Liver (tissue), 3 donors: ENCODE data around the gene PRTFDC1.

ENCODE experiments used
- RAD21 ChIP-seq, 2 donors: IDR thresholded peaks; 2 replicates each; pipeline ENCODE4 v1.6.1; 2016; ENCODE audit warnings: antibody characterized with exemption in 2 of 2, mild to moderate bottlenecking in 2 of 2
- TF ChIP-seq, protein P1 (sequence below): fragments of 150-350 bp; IDR thresholded peaks from 2 replicates; pipeline ENCODE4 v1.5.1; 2017; ENCODE audit warnings: improper control_type of control experiment, low read depth, low read length; ENCODE audit not compliant: missing input control
- donor health status: healthy.
- donor health status: healthy.

DNA sequence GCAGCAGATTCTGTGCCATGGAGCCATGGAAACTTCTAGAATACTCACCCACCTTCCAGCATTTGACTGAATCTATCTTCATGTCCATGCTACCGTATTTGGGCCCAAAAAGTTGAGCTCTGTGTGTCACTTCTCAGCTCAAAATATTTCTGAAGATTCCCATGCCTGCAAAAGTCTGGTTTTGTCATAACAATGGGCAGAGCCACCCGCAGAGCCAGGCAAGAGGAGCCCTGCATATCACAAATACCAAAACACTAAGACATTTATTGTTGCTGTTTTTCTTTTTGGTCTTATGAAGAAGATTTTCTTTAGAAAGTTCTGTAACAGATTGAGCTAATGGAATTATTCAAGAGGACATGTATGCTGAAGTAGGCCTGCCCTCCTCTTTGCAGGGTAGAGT, 68.1 kb downstream of the PRTFDC1 start:
- no peak for TF ChIP-seq RAD21 (IDR thresholded peaks at IDR 0.05)
- TF ChIP-seq, protein P1, sequence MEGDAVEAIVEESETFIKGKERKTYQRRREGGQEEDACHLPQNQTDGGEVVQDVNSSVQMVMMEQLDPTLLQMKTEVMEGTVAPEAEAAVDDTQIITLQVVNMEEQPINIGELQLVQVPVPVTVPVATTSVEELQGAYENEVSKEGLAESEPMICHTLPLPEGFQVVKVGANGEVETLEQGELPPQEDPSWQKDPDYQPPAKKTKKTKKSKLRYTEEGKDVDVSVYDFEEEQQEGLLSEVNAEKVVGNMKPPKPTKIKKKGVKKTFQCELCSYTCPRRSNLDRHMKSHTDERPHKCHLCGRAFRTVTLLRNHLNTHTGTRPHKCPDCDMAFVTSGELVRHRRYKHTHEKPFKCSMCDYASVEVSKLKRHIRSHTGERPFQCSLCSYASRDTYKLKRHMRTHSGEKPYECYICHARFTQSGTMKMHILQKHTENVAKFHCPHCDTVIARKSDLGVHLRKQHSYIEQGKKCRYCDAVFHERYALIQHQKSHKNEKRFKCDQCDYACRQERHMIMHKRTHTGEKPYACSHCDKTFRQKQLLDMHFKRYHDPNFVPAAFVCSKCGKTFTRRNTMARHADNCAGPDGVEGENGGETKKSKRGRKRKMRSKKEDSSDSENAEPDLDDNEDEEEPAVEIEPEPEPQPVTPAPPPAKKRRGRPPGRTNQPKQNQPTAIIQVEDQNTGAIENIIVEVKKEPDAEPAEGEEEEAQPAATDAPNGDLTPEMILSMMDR = no peak
